GM21619 (cell line): Measurements from ENCODE around the gene PHRF1.
A peak's percentile ranks its signal among the peaks of the same experiment; 100 is the strongest.

Experiments used
- ATAC-seq: cut with Tn5 transposase; IDR thresholded peaks from one replicate; pipeline ENCODE4 v1.9.1; 2021; ENCODE audit not compliant: unreplicated experiment

The PHRF1 gene

DNA sequence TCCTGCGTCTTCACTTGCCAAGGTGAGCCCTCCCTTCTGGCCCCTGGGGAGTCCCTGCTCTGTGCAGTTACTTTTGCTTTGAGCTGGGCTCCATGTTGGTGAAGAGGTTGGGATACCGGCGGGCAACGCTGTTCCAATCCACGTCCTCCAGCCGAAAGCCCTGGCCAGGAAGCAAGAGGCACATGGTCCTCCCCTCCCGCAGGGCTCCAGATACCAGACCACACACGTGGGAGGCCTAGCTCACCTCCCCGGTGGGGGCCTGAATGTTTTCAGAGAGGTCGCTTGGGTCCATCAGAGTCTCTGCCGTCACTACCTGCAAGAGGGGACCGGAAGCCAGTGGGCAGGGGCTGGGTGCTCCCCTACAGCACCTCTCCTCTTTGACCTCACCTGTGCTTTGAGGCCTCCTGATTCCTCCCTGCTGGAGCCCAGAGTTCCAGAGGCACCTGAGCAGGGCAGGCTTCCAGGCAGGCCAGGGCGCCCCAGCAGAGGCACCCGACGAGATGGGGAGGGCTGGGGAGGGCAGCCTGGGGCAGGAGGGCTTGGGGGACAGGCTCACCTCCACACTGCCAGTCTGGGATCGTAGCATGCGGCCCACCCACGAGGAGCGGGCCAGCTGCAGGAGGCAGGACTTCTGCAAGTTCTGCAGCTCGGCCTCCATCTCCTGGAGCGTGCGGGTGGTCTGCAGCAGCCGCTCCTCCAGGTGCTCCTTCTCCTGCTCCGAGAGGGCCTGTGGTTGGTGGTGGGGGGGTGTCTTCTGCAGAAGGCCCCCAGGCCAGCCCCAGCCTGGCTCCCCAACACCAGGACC, 18.7 kb upstream of the PHRF1 start:
- no peak for ATAC-seq

DNA sequence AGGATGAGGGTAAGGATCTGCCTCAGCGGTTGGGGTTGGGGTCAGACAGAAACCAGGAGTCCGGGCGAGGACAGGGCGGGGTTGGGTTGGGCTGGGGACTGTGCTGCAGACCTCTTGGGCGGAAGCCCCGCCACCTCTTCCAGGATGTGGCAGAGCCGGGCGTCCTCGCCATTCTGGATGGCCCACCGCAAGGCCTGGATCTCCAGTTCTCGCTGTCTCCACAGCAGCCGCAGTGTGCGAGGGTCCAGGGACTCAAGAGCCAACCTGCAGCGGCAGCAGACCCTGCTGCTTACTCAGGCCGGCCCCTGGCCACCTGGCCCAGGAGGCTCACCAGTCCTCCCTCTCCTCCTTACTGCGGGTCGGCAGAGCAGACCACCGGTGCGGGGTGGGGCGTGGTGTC, 17.8 kb upstream of the PHRF1 start:
- ATAC-seq: no peak

DNA sequence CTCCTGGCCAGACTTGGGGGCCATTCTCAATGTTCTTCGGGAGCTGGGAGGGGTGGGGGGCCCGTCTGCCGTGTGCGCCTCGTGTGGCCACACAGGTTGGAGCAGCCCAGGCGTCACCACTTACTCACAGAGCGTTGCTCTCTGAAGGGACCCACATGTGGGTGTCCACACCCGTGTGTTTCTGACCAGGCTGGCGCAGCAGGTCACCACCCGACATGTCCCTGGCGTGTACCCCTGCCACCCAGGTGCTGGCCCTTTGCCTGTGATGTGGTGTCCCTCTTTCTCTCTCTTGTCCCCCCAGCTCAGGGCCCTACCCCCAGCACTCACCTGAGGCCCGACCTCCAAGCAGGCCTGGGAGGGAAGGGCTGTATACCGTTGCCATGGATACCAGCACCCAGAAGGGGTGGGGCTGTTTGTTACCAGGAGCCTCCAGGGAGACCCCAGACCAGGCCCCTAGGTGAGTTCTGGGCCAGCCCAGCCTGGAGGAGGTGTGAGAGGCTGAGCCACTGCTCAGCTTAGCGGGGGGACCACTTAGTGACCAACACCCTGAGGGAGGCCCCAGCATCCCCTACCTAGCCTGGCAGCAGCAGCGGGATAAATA, 17.1 kb upstream of the PHRF1 start:
- no peak for ATAC-seq

DNA sequence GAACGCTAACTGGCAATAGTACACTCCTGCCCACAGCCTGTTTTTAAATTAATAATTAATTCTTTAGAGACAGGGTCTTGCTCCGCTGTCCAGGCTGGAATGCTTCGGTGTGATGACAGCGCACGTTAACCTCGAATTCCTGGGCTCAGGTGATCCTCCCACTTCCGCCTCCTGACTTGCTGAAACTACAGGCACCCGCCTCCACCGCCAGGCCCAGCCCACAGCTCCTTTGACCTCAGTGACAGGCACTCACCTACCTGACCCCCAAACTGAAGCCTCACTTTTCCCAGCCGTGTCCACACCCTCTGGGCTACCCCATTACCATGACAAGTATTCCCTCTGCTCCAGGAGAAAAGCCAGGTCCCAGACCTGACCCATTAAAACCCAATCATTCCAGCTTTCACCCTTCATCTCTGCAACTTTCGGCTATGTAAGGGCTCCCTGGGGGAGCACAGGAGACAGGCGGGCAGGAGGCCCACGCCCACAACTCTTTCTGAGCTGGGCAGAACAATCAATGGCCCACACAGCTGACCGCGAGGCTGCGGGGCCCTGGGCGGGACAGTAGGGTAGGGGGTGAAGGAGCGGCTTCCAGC, 16.5 kb upstream of the PHRF1 start:
- no peak for ATAC-seq

DNA sequence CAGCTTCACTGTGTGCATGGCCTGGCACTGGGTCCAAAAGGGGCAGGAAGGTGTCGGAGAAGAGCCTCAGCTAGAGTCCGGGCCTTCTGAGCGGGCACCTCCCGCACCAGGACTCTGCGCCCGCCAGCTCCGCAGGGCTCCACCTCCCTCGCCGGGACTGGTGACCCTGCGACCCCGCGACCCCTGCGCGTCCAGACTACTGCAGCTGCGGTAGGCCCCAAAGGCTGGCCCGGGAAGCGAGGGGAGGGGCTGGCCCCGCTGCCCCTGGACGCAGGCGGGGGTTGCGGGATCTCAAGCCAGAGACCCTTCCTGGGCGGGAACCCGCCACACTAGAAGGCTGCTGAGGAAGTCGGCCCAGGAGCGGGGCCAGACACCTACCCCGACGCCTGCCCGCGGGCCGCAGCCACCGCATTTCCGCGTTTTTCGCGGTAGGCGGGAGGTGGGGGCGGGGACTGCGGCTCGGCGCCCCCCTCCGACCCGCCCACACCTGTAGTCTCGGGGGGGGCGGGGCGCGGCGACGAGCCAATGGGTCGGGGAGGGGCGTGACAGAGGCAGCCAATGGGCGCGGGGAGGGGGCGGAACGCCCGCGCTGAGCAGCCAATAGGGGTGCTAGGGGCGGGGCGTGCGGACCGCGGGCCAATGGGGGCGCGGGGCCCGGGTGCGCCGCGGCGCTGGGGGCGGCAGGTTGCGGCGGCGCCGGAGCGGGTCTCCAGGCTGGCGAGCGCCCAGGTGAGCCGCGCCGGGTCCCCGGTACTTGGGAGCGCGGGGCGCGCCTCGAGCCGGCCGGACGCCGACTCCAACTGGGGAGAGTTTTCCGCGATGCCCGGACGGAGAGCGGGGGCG, 15.7 kb upstream of the PHRF1 start, which contains the start of the genes LMNTD2 and RASSF7:
LMNTD2 (minus strand) TSS at position 434 of the 843 bp plus-strand sequence; CDS start at position 412, 22 bp downstream.
RASSF7 (plus strand) TSS at position 666 of the 843 bp plus-strand sequence. CDS start 799 bp downstream, outside the sequence.
- ATAC-seq: peak; percentile 61

DNA sequence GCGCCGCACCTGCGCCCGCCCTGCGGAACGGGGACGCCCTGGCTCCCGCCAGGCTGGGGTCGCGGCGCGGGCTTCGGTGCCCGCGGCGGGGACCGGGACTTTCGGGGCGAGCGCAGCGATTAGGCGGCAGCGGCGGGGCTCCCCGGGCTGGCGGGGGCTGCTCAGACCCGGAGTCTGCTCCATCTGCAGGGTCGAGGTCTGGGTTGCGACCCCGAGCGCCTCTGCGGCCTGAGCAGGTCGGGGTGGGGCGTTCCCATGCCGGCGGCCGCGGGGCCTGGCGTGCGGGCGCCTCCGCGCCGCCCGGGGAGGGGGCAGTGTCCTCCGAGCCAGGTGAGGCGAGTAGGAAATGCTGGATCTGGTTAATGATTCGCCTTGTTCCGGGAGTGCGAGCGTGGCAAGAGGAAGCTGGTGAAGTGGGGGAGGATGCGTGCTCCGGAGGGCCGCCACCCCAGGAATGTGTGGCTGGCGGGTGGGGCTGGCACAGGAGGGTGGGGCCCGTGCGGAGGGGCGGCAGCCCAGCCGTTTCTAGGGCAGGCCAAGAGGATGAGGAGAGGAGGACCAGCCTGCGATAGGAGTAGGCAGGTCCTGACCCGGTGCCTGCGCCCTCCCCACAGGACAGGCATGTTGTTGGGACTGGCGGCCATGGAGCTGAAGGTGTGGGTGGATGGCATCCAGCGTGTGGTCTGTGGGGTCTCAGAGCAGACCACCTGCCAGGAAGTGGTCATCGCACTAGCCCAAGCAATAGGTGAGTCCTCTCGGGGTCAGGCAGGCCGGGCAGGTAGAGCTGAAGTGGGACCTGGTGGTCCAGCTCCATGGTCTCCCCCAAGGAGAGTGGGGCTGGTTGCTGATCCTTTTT, 14.9 kb upstream of the PHRF1 start:
- peak; percentile 10 for ATAC-seq

DNA sequence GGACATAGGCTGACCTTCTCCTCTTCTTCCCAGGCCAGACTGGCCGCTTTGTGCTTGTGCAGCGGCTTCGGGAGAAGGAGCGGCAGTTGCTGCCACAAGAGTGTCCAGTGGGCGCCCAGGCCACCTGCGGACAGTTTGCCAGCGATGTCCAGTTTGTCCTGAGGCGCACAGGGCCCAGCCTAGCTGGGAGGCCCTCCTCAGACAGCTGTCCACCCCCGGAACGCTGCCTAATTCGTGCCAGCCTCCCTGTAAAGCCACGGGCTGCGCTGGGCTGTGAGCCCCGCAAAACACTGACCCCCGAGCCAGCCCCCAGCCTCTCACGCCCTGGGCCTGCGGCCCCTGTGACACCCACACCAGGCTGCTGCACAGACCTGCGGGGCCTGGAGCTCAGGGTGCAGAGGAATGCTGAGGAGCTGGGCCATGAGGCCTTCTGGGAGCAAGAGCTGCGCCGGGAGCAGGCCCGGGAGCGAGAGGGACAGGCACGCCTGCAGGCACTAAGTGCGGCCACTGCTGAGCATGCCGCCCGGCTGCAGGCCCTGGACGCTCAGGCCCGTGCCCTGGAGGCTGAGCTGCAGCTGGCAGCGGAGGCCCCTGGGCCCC, 14.1 kb upstream of the PHRF1 start:
- ATAC-seq: no peak

DNA sequence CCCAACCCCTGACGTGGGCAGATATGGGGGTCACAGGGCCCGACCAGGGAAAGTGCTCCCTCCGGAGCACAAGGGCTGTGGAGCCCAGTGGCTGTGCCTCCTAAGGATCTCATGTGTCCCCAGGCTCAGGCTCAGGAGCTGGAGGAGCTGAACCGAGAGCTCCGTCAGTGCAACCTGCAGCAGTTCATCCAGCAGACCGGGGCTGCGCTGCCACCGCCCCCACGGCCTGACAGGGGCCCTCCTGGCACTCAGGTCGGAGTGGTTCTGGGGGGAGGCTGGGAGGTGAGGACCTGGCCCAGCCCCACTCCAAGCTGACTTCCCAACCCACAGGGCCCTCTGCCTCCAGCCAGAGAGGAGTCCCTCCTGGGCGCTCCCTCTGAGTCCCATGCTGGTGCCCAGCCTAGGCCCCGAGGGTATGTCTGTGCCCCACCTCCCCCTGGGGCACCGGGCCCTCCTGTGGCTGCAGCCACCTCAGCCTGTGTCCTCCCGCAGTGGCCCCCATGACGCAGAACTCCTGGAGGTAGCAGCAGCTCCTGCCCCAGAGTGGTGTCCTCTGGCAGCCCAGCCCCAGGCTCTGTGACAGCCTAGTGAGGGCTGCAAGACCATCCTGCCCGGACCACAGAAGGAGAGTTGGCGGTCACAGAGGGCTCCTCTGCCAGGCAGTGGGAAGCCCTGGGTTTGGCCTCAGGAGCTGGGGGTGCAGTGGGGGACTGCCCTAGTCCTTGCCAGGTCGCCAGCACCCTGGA, 13.0 kb upstream of the PHRF1 start:
- no peak for ATAC-seq

DNA sequence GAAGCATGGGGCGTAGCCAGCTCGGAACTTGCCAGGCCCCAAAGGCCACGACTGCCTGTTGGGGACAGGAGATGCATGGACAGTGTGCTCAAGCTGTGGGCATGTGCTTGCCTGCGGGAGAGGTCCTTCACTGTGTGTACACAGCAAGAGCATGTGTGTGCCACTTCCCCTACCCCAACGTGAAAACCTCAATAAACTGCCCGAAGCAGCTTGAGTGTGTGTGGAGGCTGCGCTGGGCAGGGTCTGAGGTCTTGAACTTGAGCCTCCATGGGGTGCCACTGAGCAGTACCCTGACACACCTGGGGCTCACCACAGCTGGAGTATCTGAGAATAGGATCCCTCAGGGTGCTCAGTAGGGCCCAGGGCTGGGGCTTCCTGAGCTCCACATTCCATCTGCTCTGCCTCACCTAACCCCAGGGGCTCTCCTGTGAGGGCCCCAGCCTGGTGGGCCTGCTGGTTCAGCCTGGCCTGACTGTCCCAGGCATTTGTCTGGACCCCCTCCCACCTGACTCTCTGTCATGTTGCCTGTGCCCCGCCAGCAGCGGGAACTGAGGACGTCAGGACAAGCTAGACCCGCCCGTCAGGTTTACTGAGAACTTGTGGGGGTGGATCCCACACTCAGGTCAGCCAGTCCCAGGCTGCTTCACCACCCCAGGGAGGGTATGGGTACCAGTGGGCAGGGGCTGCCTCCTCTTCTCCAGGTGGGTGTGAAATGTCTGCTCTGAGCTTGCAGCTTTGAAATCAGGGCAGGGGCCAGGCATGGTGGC, 12.3 kb upstream of the PHRF1 start:
- no peak for ATAC-seq

DNA sequence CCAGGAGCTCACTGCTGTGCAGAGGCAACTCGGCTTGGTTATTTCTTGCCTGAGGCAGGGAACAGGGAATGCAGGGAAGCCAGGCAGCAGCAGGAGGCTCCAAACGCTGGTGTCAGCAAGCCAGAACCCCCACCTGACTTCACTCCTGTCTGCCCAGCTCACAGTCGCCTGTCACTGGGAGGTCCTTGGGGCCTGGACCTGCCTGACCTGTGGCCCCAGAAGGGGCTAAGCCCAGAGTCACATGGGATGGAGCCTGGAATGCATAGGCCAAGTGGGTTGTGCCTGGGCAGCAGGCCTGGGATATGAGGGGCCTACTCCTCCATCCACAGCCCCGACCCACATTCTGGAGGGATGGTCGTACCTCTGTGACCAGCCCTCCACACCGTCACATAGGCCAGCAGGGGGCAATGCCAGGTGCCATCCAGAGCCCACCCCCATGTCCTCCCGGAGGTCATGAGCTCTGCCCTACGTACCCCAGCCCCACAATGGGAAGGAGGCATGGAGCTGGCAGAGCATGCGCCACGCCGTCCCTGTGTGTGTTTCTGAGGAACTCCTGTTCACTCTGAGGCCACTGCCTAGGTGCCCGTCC, 10.3 kb upstream of the PHRF1 start:
- no peak for ATAC-seq

DNA sequence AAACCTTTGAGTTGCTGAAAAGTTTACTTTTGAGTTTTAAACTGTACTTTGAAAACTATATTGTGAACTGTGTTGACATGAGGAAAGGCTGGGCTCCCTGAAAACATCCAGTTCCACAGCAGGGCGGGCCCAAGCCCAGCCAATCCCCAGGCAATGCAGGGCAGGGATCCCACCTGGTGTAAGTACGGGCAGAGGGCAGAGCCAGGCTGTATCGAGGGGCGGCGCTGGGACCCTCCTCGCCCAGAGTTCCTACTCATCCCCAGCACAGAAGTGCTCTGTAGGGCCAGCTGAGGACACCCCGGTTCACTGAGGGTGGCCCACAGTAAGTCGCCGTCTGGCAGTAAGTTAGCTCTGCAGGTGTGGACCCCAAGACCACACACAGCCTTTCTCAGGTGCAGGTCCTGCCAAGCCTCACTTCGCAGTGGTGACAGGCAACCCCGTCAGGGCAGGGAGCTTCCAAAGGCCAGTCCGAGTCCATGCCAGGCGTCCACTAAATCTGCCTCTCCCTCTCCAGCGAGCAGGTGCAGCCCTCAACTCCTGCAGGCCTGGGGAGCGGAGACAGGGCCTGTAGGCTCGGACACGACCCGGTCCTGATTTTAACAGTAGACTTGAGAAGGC, 9.2 kb upstream of the PHRF1 start:
- no peak for ATAC-seq

DNA sequence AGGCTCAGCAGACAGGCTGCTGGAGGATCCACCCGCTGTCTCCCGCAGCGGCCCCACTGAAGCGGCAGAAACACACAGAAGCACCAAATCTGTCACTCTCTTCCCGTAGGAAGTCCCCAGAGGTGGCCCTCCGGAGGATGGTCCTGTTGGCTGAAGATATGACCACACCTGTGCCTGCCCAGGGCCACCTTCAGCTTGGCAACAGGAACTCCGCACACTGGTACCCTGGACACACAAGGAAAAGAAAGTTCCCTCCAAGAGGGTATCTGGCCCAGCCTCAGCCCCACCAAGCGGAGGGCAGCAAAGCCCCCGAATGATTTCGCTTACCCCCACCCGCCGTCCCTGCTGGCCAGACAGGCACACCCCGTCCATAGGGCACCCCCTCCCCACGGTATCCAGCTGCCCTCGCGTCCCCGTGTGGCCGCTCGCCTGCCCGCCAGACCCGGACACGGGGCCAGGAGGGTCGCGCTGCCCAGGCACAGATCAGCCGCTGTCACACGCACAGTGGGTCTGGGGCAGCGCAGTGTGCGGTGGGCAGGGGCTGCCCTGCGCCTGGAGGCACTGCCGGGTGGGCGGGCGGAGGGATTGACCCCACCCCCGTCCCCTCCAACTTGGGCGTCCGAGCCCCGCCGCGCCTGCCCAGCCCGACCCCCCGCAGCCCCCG, 8.5 kb upstream of the PHRF1 start:
- no peak for ATAC-seq

DNA sequence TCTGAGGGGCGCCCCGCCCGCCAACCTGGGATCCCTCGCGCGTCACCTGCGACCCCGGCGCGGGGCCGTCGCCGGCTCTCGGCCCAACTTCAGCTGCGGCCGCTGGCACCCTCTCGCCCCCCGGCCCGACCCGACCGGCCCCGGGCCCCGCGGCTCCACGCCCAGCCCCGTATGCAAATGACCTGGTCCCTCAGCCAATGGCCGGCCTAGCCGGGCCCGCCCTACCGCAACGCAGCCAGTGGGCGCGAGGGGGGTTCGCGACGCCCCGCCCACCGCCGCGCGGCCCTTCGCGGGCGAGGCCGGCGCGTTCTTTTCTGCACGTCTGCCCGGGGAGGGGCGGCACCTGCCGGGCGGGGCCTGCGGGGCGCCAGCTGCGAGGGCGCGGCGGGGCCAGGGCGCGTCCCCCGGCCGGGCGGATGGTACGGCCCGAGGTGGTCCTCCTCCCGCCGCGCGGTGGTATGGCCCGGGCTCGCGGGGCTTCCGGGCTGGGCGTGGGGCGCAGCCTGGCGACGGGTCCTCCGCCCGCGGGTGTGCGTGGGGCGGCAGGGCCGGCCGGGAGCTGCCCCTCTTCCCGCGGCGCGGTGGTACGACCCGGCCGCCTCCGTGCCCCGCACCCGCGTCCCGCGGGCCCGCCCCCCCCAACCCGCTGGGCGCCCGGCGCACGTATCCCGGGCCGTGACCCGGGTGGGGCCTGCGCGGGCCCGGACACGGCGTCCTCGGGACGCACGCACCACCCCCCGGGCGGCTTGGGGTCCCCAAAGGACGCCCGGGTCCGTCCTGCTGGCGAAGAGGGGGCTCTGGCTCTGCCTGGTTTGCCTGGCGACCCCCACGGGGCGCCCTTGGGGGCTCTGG, 7.7 kb upstream of the PHRF1 start:
- ATAC-seq: peak; percentile 79

DNA sequence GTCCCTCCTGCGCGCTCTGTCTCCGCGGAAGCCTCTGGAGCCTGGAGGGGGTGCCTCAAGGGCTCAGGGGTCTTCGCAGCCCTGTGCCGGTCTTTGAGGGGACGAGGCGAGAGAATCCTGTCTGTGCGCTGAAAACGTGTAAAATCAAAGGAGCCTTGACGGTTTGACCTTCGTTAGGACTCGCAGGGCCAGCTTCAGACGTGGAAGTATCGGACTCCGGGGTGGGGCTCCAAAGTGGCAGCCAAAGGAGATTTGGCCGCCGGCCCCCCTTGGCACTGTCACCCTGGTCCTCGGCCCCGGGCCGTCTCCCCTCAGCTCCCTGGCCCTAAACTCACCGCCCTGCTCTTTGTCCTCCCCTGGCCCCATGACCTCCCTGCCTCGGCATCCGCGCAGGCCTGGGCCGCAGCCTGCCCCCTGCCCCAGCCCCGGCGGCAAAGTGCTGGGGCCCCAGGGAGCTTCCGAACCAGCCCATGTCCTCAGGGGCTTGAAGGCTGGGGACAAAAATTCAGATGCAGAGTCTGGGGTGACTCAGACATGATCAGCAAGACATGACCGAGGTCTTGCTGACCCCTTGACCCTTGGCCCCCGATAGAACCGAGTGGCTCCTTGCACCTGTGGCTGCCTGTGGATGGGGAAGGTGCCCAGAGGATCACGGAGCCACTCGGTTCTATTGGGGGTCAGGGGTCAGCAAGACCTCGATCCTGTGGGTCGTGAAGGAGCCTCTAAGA, 6.9 kb upstream of the PHRF1 start:
- ATAC-seq: no peak

DNA sequence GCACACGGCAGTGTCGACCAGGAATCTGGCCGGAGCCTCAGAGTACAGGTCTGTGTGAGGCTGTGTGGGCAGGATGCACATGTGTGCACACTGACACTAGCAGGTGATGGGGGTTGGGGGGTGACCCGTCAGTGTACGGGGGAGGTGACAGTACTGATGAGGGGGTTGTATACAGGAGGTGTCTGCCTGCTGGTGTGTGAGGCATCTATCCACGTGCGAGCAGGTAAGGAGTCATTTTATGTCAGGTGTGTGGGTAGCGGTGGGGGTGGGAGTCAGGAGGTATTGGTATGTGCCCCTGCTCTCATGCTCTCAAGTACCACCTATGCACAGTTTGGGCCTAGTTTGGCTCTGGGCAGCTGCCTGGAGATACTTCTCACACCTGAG, 4.5 kb upstream of the PHRF1 start:
- no peak for ATAC-seq
